DND-41 (cell line): Measurements from ENCODE around the gene FCHO2.

Experiments
- ATAC-seq: fragments of 200-7000 bp; cut with Tn5 transposase; 3 replicates; pipeline ENCODE4 v1.9.1; 2021; ENCODE audit warnings: low read depth; ENCODE audit not compliant: insufficient read depth
- DNase-seq: peaks from one replicate; pipeline ENCODE4 v3.0.0-alpha.2; 2020
- H2AFZ ChIP-seq: 2 replicates; pipeline ENCODE4 v1.6.0; 2012; ENCODE audit warnings: low read depth, low read length
- H3K27ac ChIP-seq: 2 replicates; pipeline ENCODE4 v1.5.1; 2012; ENCODE audit warnings: low read length, inconsistent platforms
- H3K27me3 ChIP-seq: fragments of 200-600 bp; sonication (generic); 2 replicates; pipeline ENCODE4 v1.6.0; 2012; ENCODE audit warnings: low read length, mild to moderate bottlenecking, inconsistent platforms; ENCODE audit not compliant: insufficient read depth, poor library complexity
- H3K36me3 ChIP-seq: 2 replicates; pipeline ENCODE4 v1.5.1; 2012; ENCODE audit warnings: low read length, inconsistent platforms; ENCODE audit not compliant: insufficient read depth
- H3K4me1 ChIP-seq: 2 replicates; pipeline ENCODE4 v1.5.1; 2012; ENCODE audit warnings: mild to moderate bottlenecking, low read length; ENCODE audit not compliant: insufficient read depth
- H3K4me2 ChIP-seq: 2 replicates; pipeline ENCODE4 v1.6.0; 2012; ENCODE audit warnings: mild to moderate bottlenecking, moderate library complexity, low read length, inconsistent platforms; ENCODE audit not compliant: insufficient read depth
- H3K4me3 ChIP-seq, 2 experiments: fragments of 200-600 bp in 1 of 2; shearing (Covaris generic) in 1 of 2; 2 replicates each; pipeline ENCODE4 v1.5.1; 2012 to 2016; ENCODE audit warnings: inconsistent platforms in 2 of 2, low read length in 2 of 2, mild to moderate bottlenecking in 2 of 2, low read depth in 1 of 2, moderate library complexity in 1 of 2
- H3K79me2 ChIP-seq: 2 replicates; pipeline ENCODE4 v1.6.0; 2012; ENCODE audit warnings: low read length, inconsistent platforms; ENCODE audit not compliant: insufficient read depth
- H3K9ac ChIP-seq: 2 replicates; pipeline ENCODE4 v1.6.0; 2012; ENCODE audit warnings: low read depth, mild to moderate bottlenecking, inconsistent platforms, low read length, moderate library complexity
- H3K9me3 ChIP-seq: 2 replicates; pipeline ENCODE4 v1.5.1; 2012; ENCODE audit warnings: low read length, moderate library complexity, mild to moderate bottlenecking, inconsistent platforms; ENCODE audit not compliant: insufficient read depth, severe bottlenecking
- H4K20me1 ChIP-seq: 2 replicates; pipeline ENCODE4 v1.6.0; 2012; ENCODE audit warnings: low read length; ENCODE audit not compliant: insufficient read depth
- EZH2 ChIP-seq: IDR thresholded peaks from 3 replicates; pipeline ENCODE4 v1.6.1; 2012; ENCODE audit warnings: borderline replicate concordance, low read depth, mild to moderate bottlenecking, moderate library complexity, low read length, inconsistent platforms; ENCODE audit not compliant: severe bottlenecking
- TF ChIP-seq, protein P1 (sequence below): IDR thresholded peaks from 2 replicates; pipeline ENCODE4 v1.5.1; 2012; ENCODE audit warnings: borderline replicate concordance, low read length, moderate library complexity, mild to moderate bottlenecking; ENCODE audit not compliant: poor library complexity, severe bottlenecking; ENCODE audit errors: extremely low read depth

FCHO2 gene

DNA sequence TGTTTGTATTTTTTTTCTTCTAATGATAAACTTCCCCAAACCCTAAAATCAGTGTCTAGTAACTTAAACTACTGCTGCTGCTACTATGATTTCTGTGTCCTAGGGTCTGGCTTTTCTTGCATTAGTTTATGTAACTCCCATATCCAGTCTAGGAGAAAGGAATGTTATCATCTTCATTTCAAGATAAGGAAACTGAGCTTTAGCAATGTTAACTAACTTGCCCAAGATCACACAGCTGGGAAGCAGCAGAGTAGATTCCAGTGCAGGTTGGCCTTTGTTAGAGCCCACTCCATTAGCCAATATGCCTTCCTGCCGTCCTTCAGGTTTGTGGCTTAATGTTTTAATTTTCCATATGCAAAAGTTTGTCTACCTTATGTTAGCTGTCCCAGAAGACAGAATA, 175.0 kb downstream of the FCHO2 start:
- Histone ChIP-seq H3K9ac (no peak overlapping the region), H3K27me3 (peaks cover 19% of the 10 kb centered on the region), H3K36me3 (no peaks in the 10 kb centered on the region), H2AFZ (no peak overlapping the region), H3K27ac (no peak overlapping the region), H3K4me2 (no peak overlapping the region), H3K4me3 (no peak overlapping the region), H3K4me1 (no peaks in the 10 kb centered on the region), H3K79me2 (no peaks in the 10 kb centered on the region), H4K20me1 (0 out of 2 replicates have a peak, but pooled peaks cover 5% of the 10 kb centered on the region), H3K9me3 (no peaks in the 10 kb centered on the region)
- no peak for DNase-seq
- TF ChIP-seq, protein P1, sequence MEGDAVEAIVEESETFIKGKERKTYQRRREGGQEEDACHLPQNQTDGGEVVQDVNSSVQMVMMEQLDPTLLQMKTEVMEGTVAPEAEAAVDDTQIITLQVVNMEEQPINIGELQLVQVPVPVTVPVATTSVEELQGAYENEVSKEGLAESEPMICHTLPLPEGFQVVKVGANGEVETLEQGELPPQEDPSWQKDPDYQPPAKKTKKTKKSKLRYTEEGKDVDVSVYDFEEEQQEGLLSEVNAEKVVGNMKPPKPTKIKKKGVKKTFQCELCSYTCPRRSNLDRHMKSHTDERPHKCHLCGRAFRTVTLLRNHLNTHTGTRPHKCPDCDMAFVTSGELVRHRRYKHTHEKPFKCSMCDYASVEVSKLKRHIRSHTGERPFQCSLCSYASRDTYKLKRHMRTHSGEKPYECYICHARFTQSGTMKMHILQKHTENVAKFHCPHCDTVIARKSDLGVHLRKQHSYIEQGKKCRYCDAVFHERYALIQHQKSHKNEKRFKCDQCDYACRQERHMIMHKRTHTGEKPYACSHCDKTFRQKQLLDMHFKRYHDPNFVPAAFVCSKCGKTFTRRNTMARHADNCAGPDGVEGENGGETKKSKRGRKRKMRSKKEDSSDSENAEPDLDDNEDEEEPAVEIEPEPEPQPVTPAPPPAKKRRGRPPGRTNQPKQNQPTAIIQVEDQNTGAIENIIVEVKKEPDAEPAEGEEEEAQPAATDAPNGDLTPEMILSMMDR, result no peak
- no peak for TF ChIP-seq EZH2
- no peak for ATAC-seq

DNA sequence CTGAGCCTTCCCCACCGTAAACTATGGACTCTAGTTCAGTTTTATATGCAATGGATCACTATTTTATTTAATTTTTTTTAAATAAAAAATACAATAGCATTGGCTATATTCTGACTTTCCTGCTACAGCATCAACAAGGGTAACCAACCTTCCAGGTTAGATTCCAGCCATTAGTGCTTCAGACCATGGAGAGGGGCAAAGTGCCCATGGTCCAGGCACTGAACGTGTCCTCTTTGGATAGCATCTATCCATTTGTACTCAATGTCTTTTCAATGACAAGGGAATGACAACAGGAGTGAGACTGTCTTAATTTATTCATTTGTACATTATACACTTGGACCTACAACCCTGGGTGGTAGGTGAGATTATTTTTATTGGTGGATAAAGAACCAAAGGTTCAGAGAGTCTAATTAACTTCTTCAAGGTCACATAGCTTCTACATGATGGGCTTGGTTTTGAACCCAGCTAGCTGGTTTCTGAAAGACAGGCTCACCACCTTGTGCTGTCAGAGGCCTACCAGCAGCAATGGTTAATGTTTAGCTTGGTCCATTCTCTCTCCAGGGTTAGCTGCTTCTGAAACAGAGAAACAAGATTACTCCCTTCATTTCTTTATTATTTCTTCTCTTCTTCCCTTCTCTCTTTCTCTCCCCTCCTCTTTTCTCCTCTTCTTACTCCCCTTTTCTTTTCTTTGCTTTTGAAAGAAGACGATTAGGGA, 176.0 kb downstream of the FCHO2 start:
- TF ChIP-seq, protein P1, result no peak
- H3K4me2 ChIP-seq, result no peak overlapping the region
- no peaks in the 10 kb centered on the region for H3K36me3 ChIP-seq
- no peaks in the 10 kb centered on the region for H3K4me1 ChIP-seq
- no peak overlapping the region for H2AFZ ChIP-seq
- ATAC-seq (no peak), DNase-seq (no peak)
- H4K20me1 ChIP-seq, result 0 out of 2 replicates have a peak, but pooled peaks cover 5% of the 10 kb centered on the region
- H3K79me2 ChIP-seq, result no peaks in the 10 kb centered on the region
- no peak overlapping the region for H3K4me3 ChIP-seq
- no peak overlapping the region for H3K27ac ChIP-seq
- peaks cover 15% of the 10 kb centered on the region for H3K27me3 ChIP-seq
- no peaks in the 10 kb centered on the region for H3K9me3 ChIP-seq
- H3K9ac ChIP-seq, result no peak overlapping the region

- Histone ChIP-seq H3K4me1 (no peaks in the 10 kb centered on the region), H3K4me2 (no peak overlapping the region), H2AFZ (no peak overlapping the region), H3K9ac (no peak overlapping the region), H3K27me3 (peaks cover 15% of the 10 kb centered on the region), H3K9me3 (no peaks in the 10 kb centered on the region), H3K27ac (no peak overlapping the region), H3K4me3 (no peak overlapping the region), H3K79me2 (no peaks in the 10 kb centered on the region), H4K20me1 (0 out of 2 replicates have a peak, but pooled peaks cover 5% of the 10 kb centered on the region), H3K36me3 (no peaks in the 10 kb centered on the region)
- no peak for TF ChIP-seq EZH2
- TF ChIP-seq, protein P1, result no peak
- DNase-seq (no peak), ATAC-seq (no peak)
These were observed 176.9 kb downstream of the FCHO2 start for GRCh38 chr5:73132759-73133158.
